DMS114 treated with DMSO at 0.1 percent for 48 hours (cell line): ENCODE results near the gene TTC3.

Source experiments
- DNase-seq: peaks from one replicate; lab custom pipeline; 2025; ENCODE audit not compliant: unreplicated experiment; lab: John Stamatoyannopoulos, UW

The TTC3 gene

DNA sequence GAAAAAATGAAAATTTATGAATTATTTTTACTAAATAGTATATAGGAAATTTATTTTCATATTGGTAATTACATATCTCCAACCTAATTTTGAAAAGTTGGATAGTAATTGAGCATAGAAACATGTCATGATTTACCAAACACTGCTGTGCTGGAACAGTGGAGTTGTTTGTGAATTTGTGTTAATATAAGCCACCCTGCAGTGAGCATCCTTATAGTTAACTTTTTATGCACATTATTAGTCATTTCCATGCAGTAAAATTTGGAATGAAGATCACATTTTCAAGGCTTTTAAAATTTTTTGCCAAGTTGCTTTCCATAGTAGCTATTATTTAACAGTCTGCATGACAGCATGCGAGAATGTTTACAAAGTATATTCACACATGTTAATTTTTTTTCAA, 115.8 kb downstream of the TTC3 start:
- DNase-seq: no peak

DNA sequence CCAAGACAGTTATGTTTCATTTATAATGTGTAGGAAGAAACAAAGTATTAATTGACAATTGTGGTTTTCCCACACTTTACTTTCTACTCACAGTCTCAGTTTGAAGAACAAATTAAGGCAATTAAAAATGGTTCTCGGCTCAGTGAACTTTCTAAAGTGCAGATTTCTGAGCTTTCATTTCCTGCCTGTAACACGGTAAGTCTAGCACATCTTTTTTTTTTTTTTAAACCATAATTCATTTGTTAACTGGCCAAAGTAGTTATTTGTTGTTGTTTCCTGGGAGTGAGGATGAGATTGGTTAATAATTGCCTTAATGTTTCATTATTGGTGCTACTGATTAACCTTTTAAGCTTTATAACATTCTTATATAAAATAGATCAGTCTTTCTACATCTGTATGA, 119.0 kb downstream of the TTC3 start:
- no peak for DNase-seq

DNA sequence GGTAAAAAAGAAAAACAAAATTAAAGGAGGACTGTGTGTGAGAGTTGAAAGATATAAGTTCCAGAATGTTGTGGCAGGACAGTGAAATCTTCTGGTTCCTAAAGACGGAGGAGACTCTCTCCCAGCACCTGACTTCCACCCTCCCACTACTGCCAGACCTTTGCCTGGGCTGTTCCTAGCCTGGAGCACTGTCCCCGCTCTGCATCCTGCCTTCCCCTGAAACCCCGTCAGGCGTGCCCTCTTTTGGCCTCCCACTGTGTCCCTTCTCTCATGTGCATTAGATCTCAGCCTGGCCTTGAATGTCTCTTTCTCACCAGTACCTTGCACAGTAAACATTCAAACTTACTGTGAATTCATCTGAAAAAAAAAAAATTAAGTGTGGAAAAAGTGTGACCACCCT, 120.0 kb downstream of the TTC3 start:
- no peak for DNase-seq

DNA sequence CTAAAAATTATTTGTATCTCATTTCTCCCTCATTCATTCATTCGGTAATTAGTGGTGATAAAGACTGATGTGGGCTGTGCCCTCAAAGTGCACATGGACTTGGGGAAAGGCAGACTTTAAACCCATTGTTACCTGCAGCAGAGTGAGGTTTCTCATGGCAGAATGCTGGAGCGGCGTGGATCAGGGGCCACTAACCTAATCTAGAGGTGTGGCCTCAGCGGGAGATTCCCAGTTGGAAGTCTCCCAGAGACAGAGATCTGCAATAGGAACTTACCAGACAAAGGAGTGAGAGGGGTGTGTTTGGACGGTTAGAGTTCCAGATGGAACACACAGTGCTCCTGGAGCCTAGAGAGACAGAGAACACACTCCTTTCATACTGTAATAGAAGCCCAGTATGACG, 120.6 kb downstream of the TTC3 start:
- no peak for DNase-seq

DNA sequence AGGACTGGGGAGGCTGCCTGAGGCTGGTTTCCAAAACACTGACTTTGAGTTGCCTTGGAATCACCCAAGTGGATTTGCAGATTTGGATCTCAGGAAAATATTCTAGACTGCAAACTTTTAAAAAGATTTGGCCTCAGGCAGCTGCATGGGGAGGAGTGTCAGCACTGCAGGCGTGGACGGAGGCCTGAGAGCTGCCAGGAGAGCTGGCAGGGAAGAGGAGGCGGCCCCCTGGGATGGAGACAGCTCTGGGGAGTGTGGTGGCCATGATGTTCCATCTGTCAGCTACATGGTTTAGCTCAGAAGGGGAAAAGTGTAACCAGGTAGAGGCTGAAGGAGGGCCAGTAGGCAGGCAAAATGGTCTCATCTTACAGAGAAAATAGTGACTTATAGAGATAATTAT, 122.0 kb downstream of the TTC3 start:
- DNase-seq: no peak

DNA sequence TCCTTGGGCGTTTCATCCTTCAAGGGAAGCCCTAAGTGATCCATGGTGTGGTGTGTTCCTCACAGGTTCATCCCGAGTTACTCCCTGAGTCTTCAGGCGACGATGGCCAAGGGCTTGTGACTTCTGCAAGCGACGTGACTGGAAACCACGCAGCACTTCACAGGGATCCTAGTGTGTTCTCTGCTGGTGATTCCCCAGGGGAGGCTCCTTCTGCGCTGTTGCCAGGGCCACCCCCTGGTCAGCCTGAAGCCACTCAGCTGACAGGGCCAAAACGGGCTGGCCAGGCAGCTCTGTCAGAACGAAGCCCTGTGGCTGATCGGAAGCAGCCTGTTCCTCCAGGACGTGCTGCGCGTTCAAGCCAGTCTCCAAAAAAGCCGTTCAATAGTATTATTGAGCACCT, 122.6 kb downstream of the TTC3 start:
- no peak for DNase-seq

DNA sequence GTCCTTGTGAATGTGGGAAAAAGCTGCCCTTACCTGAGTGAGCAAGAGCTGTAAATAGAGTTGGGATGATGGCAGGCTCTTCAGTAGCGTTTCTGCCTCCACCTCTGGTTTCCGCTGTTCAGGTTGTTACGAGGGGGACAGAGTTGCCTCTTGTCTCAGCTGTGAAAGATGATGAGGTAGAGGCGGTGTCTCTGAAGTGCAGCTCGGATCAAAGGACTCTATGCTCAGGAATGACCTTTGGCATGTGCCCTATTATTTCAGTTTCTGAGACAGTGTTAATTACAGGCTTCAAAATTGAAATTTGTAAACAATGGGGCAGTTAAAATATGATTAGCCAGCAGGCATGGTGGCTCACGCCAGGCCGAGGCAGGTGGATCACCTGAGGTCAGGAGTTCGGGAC, 123.8 kb downstream of the TTC3 start:
- no peak for DNase-seq

DNA sequence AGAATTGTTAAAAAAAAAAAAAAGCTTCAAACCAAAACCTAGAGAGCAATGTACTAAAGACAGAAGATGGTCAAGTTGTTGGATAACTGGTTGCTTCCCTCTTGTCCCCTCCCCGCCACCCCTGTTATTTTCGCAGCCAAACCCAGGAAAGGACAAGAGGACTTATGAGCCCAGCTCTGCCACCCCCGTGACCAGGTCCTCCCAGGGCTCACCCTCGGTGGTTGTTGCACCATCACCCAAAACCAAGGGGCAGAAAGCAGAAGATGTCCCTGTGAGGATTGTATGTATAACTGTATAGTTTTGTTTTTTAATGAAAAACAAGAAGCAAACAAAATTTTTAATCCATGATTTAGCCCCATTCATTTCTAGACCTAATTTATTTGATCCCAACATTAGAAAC, 124.7 kb downstream of the TTC3 start:
- DNase-seq: no peak

DNA sequence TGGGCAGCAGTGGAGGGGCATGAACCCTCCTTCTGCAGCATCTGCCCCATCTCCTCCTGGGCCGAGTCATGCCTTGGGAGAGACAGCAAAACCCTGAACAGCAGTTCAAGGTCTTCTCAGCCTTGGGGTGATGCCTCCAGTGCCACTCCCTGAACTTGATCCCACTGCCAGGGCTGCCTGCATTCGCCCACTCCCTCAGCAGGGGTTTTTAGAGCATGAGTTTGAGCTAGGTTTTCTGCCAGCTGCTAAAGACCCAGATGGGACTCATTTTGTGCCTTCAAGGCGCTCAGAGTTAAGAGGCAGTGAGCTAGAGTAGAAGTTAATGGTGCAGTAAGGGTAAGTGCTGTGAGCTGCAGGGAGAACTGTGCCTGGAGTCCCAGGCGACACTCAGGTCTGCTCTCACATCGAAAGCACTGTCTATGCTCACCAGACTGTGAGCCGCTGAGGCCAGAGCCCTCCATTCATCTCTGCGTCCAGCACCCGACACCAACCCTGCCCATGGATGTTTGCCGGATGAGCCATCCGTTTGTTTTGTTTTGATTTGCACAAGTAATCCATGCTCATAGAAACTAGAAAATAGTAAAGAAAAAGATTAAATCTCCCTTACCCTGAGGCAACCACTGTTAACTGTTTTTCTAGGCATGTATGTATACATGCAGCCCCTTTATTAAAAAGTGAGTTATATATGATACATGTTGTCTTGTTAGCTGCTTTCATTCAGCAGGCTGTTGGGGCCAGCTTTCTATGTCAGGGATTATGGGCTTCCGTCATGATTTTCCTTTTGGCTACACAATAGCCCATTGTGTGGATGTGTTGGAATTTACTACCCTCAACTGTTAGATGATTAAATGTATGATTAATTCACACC, 126.2 kb downstream of the TTC3 start:
- DNase-seq: no peak

DNA sequence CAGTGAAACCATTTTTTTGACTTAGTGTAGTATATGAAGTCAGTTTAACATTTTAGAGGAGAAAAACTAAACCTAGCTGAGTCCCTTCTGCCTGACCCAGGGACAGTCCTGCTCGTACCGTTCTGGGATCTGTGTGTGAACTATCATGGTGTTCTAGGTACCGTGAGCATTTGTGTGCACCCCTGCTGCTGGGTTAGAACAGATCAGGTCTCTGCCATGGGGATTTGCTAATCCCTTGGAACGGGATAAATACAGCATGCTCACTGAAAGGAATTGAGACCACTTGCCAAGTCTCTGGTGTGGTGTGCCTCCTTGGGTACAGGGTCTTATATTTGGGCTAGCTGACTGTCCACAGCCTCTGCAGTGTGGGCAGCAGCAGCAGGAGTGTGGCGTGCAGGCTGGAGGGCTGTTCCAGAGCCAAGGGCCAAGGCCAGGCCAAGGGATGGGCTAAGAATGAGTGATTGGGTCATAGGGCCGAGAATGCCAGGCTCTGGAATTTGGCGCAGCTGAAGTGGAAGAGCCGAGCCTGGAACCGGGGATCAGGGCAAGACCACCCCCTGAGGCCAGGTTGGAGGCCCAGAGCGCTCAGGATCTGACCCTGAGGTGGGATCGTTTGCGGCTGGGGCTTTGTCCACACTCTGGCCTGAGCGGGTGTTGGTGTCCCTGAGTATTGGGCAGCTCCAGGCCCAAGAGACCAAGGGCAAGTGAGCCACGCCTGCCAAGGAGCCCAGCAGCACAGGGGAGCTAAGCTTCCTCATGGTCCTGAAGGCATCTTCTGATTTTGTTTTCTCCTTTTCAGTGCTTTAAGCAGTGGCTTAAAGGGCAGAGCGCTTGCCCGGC, 127.8 kb downstream of the TTC3 start:
- no peak for DNase-seq

DNA sequence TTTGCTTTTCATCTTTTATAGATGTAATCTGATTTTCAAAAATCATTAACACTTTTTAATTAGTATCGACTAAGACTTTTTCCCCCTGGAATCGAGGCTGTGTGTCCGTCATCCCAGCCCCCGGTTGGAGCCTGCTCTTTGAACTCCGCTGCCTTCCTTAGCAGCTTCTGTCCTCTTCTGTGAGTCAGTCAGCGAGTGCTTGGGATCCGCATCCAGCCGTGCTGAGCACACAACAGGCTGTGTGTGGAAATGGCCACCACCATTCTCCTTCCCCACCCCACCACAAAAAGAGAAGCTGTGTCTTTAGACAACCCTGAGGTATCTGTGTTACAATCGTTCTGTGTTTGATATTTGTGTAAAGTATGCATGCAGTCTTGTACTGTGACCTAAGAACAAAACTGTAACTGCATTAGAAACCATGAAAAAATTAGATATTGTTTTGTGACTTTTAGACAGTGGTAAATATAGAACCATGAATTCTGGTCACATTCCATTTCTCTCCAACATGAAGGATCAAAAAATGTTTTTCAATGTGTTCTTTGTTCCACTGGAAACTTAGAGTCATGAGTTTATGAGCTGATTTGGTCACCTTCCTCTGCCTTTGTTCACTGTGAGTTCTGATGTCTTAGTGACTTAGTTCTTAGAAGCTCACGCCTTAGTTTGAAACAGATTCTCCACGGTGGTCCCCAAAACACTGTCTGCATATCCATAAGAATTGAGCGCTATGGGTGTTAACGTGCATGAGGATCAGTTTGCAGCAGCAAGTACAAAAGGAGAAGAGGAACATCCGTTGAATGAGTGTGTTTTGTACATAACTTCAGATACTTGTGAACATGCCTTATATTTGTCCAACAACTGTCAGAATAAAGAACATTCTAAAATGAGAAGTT, 129.4 kb downstream of the TTC3 start:
- DNase-seq: no peak

DNA sequence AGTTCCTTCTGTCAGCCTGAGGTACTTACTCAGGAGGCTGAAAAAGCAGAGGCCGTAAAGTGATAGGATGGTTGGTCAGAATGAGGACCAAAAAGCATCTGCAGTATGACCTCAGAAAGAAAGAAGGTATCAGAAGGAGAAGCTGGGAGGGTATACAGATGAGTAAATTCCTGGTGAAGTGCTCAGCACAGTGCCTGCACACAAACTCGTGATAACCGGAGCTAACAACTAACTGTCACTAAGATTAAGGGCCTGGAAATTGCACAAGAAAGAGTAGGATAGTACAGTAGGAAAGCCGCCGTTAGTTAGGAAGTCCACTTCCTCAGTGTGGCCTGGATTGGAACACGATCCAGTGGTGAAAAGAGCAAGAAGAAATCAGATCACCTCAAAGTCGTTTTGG, 131.5 kb downstream of the TTC3 start:
- DNase-seq: no peak

DNA sequence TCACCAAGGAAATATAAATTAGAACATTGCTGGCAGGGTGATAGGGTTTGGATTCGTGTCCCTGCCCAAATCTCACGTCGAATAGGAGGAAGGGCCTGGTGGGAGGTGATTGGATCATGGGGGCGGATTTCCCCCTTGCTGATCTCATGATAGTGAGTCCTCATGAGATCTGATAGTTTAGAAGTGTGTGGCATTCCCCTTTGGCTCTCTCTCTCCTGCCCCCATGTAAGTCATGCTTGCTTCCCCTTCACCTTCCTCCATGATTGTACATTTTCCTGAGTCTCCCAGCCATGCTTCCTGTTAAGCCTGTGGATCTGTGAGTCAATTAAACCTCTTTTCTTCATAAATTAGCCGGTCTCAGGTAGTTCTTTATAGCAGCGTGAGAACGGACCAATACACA, 133.4 kb downstream of the TTC3 start:
- DNase-seq: no peak

DNA sequence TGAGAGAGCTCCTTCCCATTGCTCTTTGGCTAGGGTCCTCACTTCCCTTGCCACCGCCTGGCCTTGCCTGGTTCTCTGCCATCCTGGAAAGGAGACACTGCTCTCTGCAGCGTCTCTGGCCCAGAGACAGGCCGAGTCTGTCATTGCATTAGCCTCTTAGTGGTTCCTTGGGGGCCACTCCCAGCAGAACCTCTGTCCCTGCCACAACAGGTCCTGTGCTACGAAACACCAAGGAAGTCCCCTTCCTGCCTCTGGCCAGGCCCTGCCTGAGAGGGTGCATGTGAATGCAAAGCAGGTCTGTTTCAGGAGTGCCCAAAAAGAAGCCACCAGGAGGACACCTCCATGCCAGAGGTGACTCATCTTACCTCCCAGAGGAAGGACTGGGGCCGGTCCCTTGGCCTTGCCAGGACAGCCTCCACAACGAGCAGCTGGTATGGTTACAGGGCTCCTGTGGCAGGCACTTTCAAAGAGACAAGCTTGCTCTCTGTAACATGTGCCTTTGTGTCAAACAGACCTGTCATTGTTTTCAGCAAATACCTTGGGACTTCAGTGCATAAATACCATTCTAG, 134.5 kb downstream of the TTC3 start:
- no peak for DNase-seq

DNA sequence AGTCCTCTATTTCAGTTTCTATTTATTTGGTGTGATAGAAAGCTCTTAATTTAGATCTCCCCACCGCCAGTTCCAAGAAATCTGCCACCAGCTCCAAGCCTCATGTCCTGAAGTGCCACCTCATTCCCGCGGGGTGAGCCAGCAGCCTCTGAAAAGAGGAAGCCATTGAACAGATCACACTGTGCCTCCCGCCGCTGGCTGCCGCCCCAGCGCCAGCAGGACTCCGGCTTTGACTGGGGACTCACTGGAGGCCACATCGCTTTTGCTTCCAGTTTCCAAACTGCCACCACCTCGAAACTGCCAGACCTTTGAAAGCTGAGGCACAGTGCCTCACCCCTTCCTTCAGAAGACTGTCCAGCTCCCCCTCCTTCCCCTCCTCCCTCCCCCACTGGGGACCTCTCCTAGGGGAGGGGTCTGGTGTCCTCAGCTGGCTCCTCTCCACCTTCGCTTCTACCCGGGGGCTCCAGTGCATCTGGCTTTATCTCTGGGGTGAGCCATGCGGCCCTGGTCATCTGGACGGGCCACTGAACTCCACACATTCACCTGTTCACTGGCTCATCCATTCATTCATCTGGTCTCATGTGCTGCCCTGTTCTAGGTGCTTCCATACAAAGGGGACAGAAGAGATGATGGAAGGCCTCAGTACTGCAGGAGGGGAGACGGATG, 135.1 kb downstream of the TTC3 start:
- DNase-seq: no peak

DNA sequence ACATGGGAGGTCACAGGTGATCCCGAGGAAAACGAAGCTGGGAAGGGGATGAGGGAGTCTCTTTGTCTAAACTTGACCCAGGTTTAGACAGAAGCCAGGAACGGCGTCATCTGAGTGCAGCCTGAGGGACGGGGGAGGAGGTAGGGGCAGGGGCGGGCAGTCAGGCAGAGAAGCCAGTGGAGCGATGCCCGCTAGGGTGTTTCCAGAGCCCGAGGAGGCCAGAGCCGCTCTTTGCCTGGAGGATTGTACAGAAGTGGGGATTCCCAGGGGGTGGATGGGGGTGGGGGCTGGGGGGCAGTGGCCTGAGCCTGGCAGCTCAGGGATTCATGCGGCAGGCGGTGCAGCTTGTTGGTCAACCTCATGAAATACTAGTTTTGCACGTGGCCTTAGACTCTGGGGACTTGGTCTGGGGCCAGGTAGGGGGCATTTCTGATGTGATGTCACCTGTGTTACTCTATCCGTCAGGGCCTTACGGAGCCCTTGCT, 135.7 kb downstream of the TTC3 start:
- no peak for DNase-seq

DNA sequence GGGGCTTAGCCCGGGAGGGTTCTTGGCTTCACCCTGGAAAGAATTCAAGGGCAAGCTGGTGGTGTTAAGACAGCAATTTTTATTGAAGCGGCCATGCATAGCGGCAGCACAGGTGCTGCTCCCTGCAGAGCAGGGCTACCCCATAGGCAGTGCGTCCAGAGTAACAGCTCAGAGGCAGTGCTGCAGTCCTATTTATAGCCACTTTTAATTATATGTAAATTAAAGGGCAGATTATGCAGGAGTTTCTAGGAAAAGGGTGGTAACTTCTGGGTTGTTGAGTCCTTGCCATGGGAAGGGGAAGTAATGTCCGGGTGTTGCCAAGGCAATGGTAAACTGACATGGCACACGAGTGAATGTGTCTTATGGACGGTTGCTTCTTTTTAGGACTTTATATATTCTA, 137.1 kb downstream of the TTC3 start:
- no peak for DNase-seq

DNA sequence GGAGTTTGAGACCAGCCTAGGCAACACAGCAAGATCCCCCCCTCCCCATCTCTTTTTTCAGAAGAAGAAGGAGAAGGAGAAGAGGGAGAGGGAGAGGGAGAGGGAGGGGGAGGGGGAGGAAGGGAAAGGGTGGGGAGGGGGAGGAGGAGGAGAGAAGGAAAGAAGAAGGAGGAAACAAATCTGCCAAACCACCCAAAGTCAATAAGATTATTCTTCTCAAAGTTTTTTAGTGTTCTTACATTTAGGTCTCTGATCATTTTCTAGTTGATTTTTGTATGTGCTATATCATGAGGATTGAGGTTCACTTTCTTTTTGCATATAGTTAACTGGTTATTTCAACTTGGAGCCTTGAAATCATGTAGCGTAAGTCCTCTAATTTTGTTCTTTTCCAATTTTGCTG, 137.7 kb downstream of the TTC3 start:
- DNase-seq: no peak

DNA sequence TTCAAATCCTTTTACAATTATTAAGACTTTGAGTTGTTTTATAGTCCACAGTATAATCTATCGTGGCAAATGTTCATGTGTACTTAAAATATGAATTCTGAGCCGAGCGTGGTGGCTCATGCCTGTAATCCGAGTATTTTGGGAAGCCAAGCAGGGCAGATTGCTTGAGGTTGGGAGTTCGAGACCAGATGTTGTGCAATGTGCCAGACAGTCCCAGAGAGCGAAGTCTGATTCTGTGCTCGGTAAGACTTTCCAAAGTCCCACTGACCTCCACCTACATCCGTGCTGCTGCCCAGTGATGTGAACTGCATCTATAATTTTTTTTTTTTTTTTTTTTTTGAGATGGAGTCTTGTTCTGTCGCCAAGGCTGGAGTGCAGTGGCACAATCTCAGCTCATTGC, 141.9 kb downstream of the TTC3 start:
- DNase-seq: no peak

DNA sequence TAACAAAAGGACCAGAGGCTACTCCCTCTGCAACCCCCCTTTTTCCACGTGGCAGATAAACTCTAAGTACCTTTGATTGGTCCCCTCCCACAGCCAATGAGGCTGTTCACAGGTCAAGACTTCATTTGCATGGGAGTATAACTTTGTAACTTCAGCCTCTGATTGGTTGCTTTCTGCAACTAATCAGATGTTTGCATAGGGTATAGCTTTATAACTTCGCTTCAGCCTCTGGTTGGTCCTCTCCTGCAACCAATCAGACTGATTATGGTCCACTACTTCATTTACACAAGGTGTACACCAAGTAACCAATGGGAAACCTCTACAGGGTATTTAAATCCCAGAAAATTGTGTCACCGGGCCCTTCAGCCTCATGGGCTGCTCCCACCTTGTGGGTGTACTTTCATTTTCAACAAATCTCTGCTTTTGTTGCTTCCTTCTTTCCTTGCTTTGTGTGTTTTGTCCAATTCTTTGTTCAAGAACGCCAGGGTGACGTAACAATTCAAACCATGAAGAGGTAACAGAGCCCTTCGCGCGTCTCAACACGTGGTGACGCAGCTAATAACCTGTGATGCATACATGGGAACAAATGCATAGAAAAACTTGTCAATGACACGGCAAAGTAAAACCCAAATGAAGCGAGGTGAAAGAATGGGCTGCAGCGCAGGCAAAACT, 146.8 kb downstream of the TTC3 start:
- no peak for DNase-seq
